Stimulated activated CD4-positive, alpha-beta T cell treated with anti-CD3 and anti-CD28 coated beads, TNF-alpha, amount 100 ng/mL, for 1 hour (primary cell): ENCODE measurements around the gene BTD.

Experiments used
- DNase-seq, 3 donors: peaks; one replicate each; pipeline ENCODE4 v3.0.0-alpha.2; 2020; ENCODE audit warnings: low read depth in 3 of 3, low spot score in 1 of 3

BTD gene

DNA sequence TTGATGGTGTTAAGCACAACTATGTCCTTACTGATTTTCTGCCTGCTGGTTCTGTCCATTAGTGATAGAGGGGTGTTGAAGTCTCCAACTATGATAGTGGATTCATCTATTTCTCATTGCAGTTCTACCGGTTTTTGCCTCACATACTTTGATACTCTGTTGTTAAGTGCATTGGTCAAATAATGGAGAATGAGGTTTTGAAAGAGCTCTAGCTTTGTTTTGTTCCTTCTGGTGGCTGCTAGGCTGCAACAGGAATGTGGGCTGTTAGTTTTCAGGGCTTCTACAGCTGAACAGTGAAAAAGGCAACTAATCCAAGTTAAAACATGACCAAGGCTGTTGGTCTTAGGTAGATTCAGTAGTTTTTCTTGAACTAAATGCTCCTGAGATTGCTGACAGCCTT, 62.6 kb downstream of the BTD start:
- DNase-seq: no peak

DNA sequence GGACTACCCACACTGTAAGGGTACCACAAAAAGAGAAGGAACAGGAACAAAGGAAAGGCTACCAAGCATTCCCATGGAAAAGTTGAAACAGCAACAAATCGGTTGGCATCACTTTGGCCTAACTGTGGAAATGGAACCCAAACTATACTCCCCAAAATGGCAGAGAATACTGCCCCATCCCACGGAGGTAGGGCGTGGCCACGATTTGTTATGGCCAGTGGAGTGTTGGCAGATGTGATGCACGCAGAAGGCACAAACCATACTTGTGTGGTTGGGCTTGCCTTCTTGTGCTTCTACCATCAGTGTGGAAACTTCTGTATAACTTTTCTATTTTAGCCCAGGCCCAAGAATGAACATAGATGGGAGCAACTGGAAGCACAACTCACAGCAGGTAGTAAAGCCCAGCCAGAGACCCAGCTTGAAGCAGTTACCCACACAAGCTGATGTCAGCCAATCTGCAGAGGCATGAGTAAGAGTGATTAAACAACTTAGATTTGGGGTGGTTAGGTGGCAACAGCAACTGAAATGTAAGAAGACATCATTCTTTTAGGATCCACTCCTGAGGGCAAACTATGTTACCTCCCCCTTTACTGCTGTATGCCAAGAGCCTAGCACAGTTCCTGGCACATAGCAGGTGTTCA, 64.1 kb downstream of the BTD start:
- DNase-seq: no peak

DNA sequence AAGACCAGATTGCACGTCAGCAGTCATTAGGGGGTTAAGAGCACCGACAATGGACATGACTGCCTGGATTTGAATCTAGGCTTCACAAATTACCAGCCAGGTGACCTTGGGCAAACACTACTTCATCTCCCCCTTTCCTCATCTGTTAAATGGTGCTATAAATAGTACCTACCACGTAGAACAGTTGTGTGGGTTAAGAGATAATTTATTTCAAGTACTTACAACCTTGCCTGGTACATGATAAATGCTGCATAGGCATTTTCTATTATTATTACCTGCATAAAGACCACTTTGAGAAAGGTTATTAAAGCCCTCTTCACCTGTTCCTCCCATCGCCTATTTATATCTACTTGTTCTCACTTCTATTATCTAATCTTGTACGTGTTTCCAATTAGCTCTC, 64.7 kb downstream of the BTD start:
- DNase-seq: no peak

DNA sequence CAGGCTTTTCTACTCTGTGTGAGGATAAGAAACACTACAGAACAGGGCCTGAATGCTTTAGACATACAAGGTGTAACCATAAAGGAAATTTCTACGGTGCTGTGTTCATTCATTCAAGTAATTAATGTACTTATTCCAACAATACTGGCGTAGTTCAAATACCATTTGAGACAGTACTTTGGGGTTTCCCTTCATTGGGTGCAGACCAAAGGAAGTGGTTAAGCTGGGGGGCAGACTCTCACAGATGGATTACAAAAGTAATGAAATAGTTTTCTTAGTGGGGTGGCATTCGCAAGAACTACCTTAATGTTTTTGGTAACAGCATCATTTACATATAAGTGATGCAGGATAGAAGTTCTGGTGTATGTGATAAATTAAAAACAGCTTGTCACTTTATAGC, 65.9 kb downstream of the BTD start:
- no peak for DNase-seq

DNA sequence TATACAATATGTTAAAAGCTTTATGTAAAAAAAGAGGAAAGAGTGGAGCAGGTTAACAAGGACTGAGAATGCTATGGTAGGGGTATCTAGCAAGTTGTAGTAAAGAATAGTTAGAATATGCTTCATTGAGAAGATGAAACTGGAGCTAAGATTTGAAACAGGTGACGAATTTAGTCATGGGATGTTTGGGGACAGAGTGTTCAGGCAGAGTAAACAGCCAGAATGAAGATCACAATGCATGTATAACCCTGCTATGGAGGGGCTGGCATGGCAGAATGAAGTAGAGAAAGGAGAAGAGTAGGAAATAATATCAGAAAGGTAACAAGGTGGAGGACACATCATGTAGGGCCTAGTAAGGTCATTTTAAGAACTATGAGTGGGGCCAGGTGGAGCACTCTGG, 72.0 kb downstream of the BTD start:
- DNase-seq: no peak

DNA sequence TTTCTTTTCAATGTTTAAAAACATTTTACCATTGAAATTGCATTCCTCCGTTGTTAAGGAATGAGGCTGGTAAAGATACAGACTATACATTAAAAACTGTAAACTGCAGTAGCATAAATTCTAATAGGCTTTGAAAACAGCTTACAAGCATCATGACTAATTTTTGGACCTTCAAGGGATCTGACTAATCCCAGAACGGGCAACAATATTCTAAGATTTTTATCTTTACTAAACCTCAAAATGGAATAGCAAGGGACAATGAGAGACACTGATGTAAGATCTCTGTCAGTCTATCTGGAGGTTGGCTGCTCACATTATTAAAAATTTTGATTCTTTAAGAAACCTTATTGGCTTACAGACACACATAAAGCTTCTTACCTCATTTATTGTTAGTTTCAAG, 74.7 kb downstream of the BTD start:
- no peak for DNase-seq

DNA sequence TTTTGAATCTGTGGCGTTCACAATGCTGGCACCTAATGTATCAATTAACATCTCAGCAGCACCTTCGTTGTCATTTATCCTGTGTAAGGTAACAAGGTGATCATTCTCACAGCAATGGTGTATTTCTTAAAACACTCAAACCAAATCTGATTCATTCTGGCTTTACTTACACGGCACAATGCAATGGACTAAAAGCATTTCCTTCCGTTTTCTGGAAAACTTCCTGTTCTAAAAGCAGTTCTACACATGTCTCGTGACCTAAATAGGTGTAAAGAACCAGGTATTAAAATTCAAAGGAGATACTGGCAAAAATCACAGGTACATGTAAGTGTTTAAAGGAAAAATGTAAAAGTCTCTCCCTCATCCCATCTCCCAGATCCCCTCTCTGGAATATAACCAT, 77.8 kb downstream of the BTD start:
- DNase-seq: no peak

DNA sequence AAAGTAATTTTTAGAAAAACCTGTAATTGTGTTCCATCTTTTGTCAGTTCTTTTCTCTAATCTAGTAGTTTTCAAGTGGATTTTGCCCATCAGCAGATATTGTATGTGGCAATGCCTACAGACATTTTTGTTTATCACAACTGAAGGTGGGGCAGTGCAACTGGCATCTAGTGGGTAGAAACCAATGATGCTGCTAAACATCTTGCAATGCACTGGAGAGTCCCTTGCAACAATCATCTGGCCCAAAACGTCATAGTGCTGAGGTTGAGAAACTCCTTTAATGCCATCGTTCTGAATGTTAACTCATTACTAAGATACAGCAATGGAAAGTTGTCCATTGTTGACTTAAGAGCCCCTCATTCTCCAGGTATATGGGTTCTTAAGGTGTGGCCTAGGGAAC, 80.1 kb downstream of the BTD start:
- DNase-seq: no peak

DNA sequence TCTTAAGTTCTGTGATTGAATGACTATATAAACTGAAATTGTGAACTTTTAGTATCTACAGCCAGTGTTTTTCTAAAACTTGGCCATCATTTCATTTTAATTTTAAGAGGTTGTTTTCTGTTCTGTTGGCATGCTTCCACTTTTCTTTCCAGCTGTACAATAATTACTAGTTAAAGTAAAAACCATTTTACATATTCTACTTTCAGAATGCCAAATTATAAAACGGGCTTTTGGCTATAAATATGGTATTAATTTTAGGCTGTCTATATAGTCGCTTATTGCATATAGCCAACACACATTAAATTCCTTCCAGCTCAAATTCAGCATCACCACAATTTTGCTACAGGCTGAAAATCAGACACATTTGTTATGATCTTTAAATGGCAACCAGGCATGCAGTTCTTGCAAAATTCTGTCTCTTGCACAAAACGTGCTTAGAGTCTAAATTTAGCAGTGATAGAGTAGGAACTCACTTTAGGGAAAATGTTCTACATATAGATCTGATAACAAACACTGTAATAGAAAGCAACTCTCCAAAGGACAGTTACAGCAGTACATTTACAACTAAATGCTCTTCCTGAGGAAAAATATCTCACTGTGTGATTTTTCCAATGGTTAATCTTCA, 81.1 kb downstream of the BTD start:
- DNase-seq: no peak

DNA sequence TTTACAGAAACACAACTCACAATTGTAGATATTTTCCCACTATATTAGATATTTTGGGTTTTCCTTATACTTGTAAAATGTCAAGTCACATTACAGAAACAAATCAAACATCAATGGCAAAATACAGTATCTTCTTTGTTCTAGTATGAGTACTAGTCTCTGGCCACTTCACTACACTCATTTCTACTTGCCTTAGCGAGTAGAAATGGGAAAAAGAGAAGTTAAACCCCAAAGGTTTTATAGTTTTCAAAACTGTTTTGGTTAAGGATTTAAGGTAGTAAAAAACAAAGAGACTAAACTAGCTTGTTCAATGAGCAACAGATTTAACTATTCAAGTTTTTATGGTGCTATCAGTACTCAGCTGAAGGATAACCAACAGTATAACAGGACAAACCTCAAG, 81.7 kb downstream of the BTD start:
- no peak for DNase-seq

DNA sequence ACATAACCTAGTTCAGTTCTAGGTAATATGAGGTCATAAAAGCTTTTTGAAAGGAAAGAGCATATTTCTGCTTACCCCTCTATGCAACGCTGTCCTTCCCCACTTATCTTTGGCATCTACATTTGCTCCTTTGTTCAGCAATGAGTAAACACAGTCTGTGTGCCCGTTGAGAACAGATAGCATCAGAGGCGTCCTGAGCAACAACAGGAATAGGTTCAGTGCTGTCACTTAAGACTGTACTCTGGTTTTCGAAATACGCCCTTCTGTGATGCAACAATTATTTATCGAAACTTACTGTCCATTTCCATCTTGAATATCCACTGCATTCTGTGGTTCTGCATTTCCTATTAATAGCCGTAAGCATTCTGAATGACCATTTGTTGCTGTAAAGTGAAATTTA, 84.4 kb downstream of the BTD start:
- DNase-seq: no peak

DNA sequence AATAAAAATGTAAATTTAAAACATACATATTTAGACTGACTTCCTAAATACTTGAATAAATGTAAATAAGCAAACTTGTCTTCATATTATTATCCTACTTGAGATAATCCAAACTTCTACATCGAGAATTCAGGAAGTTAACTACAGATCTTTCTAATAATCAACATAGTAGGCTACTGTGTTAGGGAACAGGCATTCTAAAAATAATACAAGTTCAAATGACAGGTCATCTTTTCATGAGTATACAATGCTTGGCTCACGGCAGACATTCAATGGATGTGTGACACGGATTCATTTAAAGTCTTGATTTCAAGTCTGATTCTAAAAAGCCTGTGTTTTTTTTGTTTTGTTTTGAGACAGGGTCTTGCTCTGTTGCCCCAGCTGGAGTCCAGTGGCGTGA, 88.7 kb downstream of the BTD start:
- no peak for DNase-seq

DNA sequence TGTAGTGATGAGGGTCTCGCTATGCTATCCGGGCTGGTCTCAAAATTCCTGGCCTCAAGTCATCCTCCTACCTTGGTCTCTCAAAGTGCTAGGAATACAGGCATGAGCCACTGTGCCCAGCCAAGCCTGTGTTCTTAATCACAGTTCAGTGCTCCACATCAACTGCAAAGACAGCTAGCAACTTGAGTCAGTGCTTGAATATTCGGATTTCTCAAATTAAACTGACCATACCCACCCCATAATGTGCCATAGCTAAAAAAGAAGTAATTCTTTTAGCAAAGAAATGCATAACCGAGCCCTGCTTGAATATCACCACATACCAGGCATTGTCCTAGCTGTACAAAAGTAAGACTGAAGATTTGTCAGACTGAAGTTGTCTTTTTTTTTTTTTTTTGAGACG, 89.2 kb downstream of the BTD start:
- DNase-seq: no peak

DNA sequence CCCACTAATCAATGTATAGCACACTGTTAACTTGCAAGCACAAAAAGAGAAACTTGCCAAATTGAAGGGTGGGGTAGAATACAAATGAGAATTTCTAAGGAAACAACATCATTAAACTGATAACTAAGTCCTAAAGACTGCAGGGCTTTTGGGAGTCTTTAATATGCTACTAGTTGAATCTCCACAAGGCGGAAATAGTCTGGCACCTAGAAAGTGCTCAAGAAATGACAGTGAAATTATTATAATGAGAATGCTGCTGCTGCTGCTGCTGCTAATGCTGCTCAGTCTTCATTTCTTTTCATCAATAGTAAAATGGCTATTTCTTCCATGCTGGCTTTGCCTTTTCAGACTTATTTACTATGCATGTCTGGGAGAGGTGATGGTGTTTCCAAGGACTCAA, 91.8 kb downstream of the BTD start:
- DNase-seq: no peak

DNA sequence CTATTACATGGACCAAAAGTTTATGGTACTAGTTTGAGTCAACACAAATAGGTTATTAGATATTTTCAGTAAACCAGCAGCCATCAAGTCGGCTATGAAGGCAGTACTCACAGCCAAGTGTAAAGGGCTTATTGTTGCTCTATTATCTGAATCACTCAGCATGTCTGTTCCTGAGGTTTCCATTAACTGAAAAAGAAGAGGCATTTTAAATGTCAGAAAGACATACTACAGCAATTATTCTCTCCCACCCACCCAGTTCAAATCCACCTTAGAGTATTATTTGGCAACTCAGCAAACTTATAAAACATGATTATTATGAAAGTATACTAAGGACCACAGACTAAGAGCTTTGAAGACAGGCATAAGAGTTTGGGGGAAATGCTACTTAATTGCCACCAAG, 93.1 kb downstream of the BTD start:
- DNase-seq: no peak
